Activated gamma-delta T cell (primary cell): ENCODE results near the gene DOCK1.

ENCODE experiments used
- DNase-seq: peaks from one replicate; lab custom pipeline; 2025; lab: John Stamatoyannopoulos, UW

Gene DOCK1

GRCh38 chr10:127012071-127012768 is 107.0 kb downstream of the DOCK1 start:
- no peak for DNase-seq

- DNase-seq: no peak
These were observed 107.5 kb downstream of the DOCK1 start for GRCh38 chr10:127012769-127013152.

GRCh38 chr10:127013211-127013656 is 108.0 kb downstream of the DOCK1 start:
- no peak for DNase-seq

- no peak for DNase-seq
These were observed 108.7 kb downstream of the DOCK1 start for GRCh38 chr10:127013691-127014473.

DNA sequence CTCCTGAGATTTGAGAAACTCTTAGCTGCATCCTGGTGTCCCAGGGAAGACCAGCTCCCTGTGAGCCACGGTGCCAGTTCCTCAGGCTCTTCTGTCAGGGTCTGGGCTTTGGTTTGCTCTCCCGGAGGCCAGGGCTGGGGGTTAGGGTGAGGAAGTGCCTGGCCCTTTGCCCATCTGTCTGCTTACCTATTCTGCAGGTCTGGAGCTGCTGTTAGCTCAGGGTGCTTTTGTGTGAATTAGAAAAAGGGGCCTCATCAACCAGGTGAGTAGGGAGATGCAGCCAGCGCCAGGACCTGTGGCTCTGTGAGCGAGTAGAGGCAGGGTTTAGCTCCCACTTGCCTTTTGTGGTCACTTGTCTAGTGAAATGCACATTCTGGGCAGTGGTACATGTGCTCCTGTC is 109.4 kb downstream of the DOCK1 start:
- no peak for DNase-seq

DNA sequence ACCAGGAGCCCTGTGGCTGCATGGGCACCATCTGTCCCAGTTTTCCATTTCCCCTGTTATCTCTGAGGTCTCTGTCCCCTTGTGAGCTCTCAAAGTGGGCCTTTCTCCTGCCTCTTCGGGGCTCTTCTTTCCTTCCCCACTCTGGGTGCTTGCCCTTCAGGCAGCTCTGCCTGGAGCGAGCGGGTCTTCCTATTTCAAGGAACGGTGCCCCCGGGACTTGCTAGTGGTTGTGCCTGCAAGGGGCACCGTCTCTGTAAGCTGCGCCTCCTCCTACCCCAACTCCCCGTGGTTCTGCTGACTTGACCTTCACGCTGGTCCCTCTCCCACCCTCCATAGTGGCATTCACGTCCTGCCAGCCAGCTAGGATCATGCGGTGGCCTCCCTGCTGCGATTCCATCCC is 110.1 kb downstream of the DOCK1 start:
- no peak for DNase-seq

- DNase-seq: no peak
These were observed 111.1 kb downstream of the DOCK1 start for GRCh38 chr10:127016331-127016730.

DNA sequence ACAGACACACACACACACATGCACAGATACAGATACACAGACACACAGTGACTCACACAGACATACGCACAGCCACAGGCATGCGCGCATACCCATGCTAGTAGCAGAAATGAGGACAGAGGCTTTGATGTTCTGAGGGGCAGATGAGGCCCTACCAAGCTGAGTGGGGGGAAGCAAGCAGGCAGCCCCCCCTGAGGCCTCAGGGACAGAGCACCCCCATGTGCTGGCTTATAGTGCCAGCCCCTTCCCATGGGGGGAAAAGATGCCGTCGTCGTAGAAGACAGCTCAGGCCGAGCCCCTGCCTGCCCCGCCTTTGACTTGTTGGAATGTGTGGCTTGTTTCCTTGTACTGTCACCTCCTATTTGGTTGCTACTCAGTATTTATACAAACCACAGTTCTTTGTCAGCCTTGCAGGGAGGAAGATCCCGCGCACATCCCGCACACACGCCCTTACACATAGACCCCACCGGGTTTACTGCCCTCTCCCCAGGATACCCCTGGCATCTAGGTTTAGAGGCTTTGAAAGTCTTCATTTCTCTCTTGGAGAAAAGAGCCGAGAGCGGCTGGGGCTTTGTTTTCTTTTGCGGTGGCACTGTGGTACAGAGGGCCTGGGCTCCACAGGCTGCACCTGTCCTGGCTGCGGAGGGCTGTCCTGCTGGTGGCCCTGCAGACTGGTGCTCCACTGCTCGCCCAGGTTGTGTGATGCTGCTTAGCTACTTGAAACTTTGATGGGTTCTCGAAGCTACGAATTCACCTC is 112.5 kb downstream of the DOCK1 start:
- DNase-seq: no peak

- no peak for DNase-seq
These were observed 113.0 kb downstream of the DOCK1 start for GRCh38 chr10:127018298-127018650.

GRCh38 chr10:127018766-127019165 is 113.5 kb downstream of the DOCK1 start:
- no peak for DNase-seq

GRCh38 chr10:127020260-127020659 is 115.0 kb downstream of the DOCK1 start:
- no peak for DNase-seq

DNA sequence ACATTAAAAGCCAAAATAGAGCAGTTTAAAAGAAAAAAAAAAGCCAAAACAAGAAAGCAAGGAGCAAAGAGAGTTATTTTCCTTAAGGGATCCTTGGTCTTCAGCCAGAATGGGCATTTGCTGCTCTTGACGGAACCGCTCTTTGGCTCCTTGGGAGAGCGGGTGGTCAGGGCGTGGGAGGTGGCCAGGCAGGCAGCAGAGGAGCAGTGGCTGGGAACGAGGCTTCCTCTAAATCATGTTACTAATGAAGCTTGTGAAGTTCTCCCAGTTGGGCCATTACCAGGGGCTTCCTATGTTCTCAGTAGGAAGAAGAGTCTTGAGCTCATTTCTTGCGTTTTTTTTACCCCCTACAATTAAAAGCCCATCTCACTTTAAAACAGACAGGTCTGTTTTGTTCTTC is 116.6 kb downstream of the DOCK1 start:
- DNase-seq: no peak

DNA sequence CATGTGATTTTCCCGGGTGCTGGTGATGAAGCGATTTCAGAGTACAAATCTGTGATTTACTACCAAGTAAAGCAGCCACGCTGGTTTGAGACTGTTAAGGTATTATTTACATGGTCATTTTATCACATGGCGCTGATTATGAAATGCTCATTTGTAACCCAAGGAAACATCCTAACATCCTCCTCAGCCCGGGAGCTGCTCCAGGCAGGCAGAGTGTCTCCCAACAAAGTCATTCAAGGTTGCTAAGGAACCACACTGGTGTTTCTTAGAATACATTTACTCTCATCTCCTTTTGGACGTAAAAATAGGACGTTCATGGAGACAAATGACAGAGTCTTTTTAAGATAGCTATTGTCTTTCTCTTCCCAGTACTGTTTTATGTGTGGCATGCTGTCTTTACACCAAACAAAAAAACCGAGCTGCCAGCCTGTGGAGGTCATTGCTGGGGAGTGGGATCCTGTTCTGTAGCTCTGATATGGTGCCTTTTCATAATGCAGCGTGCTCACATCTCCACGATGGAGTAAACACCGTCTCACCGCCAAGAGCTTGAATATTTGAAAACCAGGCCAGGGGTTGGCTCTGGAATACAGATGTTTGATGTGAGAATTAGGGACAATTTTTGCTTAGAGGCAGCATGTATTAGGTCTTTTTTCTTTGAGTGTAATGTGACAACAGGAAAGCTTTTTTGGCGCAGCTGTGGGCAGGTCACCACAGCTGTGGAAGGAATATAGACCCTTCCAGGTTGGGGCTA is 119.6 kb downstream of the DOCK1 start:
- no peak for DNase-seq

- no peak for DNase-seq
These were observed 122.6 kb downstream of the DOCK1 start for GRCh38 chr10:127027786-127028185.

- DNase-seq: no peak
These were observed 123.3 kb downstream of the DOCK1 start for GRCh38 chr10:127028556-127028955.

DNA sequence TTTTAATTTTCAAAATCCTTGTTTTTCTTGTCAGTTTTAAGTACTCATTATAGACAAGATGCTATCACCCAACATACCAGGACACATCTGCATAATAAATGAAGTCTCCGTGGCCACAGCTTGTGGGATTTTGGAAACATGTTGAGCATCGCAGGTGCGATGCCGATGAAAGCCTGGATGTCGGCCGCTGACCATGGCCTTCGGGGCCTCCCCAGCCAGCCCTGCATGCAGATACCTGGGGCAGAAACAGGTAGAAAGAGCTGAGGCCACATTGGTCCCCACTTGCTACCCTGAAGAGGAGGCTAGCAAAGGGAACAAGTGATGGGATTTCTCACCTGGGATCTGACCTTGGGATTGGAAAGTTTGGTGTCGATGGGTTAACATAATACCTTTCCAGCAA is 123.8 kb downstream of the DOCK1 start:
- DNase-seq: no peak

DNA sequence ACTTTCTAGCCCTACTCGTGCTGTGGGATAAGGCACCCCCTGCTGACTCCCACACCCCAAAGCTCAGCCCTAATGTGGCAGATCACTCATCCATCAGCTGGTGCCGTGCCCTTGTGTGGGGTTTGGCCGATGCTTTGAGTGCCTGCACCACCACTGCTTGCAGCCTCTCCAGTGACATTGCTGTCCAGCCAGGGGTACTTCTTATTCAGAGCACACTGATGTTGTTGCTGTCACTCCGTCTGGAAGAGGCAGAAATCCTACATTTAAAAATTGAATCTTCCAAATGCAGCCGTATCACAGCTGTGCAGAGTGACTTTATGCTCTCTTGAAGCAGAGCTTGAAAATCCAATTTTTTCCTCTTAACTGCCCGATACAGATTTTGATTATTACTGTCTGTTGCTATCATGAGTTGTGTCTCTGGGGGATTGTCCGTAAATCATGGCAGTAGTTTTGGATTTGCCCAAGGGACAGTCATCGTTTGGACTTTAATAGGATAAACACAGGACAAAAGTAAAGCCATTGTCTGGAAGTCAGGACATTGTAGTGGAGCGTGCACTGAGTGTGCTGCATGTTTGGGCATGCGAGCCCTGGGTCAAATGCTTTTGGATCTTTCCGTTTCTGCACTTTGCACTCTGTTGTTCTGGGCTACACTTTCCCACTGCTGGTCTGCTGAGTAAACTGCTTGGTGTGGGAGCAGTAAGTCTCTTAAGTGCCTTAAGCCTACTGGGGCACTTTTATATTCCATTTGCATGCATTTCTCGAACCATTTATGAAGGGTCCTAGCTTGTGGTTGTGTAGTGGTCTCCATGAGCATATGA is 128.2 kb downstream of the DOCK1 start:
- no peak for DNase-seq

GRCh38 chr10:127034034-127034633 is 128.9 kb downstream of the DOCK1 start:
- no peak for DNase-seq

GRCh38 chr10:127034790-127035189 is 129.6 kb downstream of the DOCK1 start:
- DNase-seq: no peak

DNA sequence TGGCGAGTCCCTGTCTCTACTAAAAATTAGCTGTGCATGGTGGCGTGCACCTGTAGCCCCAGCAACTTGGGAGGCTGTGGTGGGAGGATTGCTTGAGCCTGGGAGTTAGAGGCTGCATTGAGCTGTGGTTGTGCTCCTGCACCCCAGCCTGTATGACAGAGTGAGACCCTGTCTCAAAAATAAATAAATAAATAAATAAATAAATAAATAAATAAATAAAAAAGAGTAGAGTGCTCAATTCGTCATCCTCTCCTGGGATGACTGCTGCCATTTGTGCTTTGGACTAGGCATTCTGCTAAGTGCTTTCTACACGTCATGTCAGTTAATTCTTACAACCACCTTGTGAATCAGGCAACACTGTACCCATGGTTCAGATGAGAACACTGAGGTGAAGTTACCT is 130.6 kb downstream of the DOCK1 start:
- DNase-seq: no peak

- no peak for DNase-seq
These were observed 131.8 kb downstream of the DOCK1 start for GRCh38 chr10:127036987-127037386.
